HepG2 (cell line): ENCODE measurements around the gene KIAA0930. TPM values are rescaled to one million over a fixed set of nuclear protein-coding genes. Genes with fewer than 3 reads are reported as not detected.

ENCODE experiments used
- ATAC-seq: fragments of 200-7000 bp; cut with Tn5 transposase; 3 replicates; pipeline ENCODE4 v1.9.1; 2020; ENCODE audit warnings: mild to moderate bottlenecking, moderate library complexity
- BruUV-seq: library from RNA; stranded (reverse); fragments of 400-500 nt; replicated peaks from 2 replicates; lab custom pipeline; 2021; lab: Mats Ljungman, UMichigan
- CTCF ChIA-PET: fragments of 300-600 bp; formaldehyde crosslinking; extraction: SDS; loops from one replicate; lab custom pipeline; 2021; ENCODE audit warnings: low total read pairs, inconsistent platforms, low intra/inter-chr PET ratio; lab: Yijun Ruan, JAX
- POLR2A ChIA-PET: fragments of 350-600 bp; sonication (Branson Sonifier 250); formaldehyde crosslinking; loops from one replicate; lab custom pipeline; 2020; ENCODE audit warnings: antibody characterized with exemption, inconsistent platforms; lab: Yijun Ruan, JAX
- DNase-seq: peaks from one replicate; pipeline ENCODE4 v3.0.0-alpha.2; 2015; ENCODE audit warnings: low spot score
- FAIRE-seq: peaks from 3 replicates; lab custom pipeline; 2011; peaks lifted over from hg19 to GRCh38; lab: Jason Lieb, UNC
- H2AFZ ChIP-seq: one replicate; pipeline ENCODE4 v1.6.1; 2011; ENCODE audit warnings: low read length, inconsistent platforms
- H3K27ac ChIP-seq: fragments of 300-600 bp; 3 replicates; pipeline ENCODE4 v1.8.0; 2011; ENCODE audit warnings: mixed run types, mild to moderate bottlenecking, mixed read lengths, low read length, inconsistent platforms; ENCODE audit not compliant: insufficient read depth; ENCODE audit errors: extremely low read length
- H3K27me3 ChIP-seq, 2 experiments: fragments of 200-600 bp in 1 of 2; 2 replicates in 1 of 2; 3 replicates in 1 of 2; pipeline versions ENCODE4 v1.6.0 to v1.8.0; 2011; ENCODE audit warnings: low read length in 2 of 2, mild to moderate bottlenecking in 2 of 2, moderate library complexity in 2 of 2, inconsistent platforms in 1 of 2; ENCODE audit not compliant: insufficient read depth in 2 of 2, control insufficient read depth in 1 of 2
- H3K36me3 ChIP-seq, 2 experiments: fragments of 200-600 bp in 1 of 2; replicated peaks in 1 of 2; 2 replicates in 1 of 2; 3 replicates in 1 of 2; pipeline versions ENCODE4 v1.5.1 to v1.8.0; 2011; ENCODE audit warnings: low read length in 2 of 2, inconsistent platforms in 1 of 2; ENCODE audit not compliant: insufficient read depth in 2 of 2, control insufficient read depth in 1 of 2
- H3K4me1 ChIP-seq: 2 replicates; pipeline ENCODE4 v1.5.1; 2012; ENCODE audit warnings: low read length, inconsistent platforms; ENCODE audit not compliant: insufficient read depth
- H3K4me2 ChIP-seq: 2 replicates; pipeline ENCODE4 v1.6.0; 2011; ENCODE audit warnings: low read depth, low read length, inconsistent platforms
- H3K4me3 ChIP-seq, 3 experiments: fragments of 200-600 bp in 1 of 3; sonication (generic), shearing (Covaris generic) in 1 of 3; replicated peaks in 1 of 3; 2 replicates each; pipeline ENCODE4 v1.5.1; 2011 to 2016; ENCODE audit warnings: low read length in 3 of 3, inconsistent platforms in 2 of 3, low read depth in 2 of 3, mild to moderate bottlenecking in 2 of 3, control low read depth in 1 of 3, mixed read lengths in 1 of 3; ENCODE audit not compliant: insufficient read depth in 1 of 3
- H3K79me2 ChIP-seq: one replicate; pipeline ENCODE4 v1.6.1; 2011; ENCODE audit warnings: low read length, inconsistent platforms; ENCODE audit not compliant: insufficient read depth
- H3K9ac ChIP-seq: 2 replicates; pipeline ENCODE4 v1.6.0; 2011; ENCODE audit warnings: mild to moderate bottlenecking, low read depth, low read length, inconsistent platforms; ENCODE audit not compliant: insufficient read depth
- H3K9me3 ChIP-seq: 2 replicates; pipeline ENCODE4 v1.5.1; 2012; ENCODE audit warnings: mild to moderate bottlenecking, low read length
- H4K20me1 ChIP-seq: 2 replicates; pipeline ENCODE4 v1.6.0; 2011; ENCODE audit warnings: inconsistent platforms, mild to moderate bottlenecking, low read length, moderate library complexity; ENCODE audit not compliant: insufficient read depth
- ASH2L ChIP-seq: fragments of 300-600, 200-600 bp; sonication (generic); IDR thresholded peaks from 2 replicates; pipeline ENCODE4 v1.7.0; 2017; ENCODE audit warnings: low read depth, mild to moderate bottlenecking, moderate library complexity, mixed read lengths, low read length; ENCODE audit not compliant: insufficient read length
- BCL6 ChIP-seq: IDR thresholded peaks from 2 replicates; pipeline ENCODE4 v1.6.1; 2016; ENCODE audit warnings: missing genetic modification reagents, missing compliant biosample characterization
- BHLHE40 ChIP-seq: IDR thresholded peaks from 2 replicates; pipeline ENCODE4 v1.6.1; 2011; ENCODE audit warnings: low read length, improper control_type of control experiment
- CAMTA2 ChIP-seq: sonication (generic); formaldehyde crosslinking; IDR thresholded peaks from 2 replicates; pipeline ENCODE4 v1.4.0; 2020; ENCODE audit warnings: mild to moderate bottlenecking, missing genetic modification reagents, borderline replicate concordance
- CEBPB ChIP-seq: IDR thresholded peaks from 2 replicates; pipeline ENCODE4 v1.6.1; 2011; ENCODE audit warnings: low read depth, low read length, improper control_type of control experiment, borderline replicate concordance
- ETV5 ChIP-seq: IDR thresholded peaks from 2 replicates; pipeline ENCODE4 v1.6.1; 2018; ENCODE audit warnings: missing biosample characterization, missing genetic modification reagents, inconsistent platforms, borderline replicate concordance
- MEIS1 ChIP-seq: sonication (generic); formaldehyde crosslinking; IDR thresholded peaks from 2 replicates; pipeline ENCODE4 v1.9.0; 2021; ENCODE audit warnings: mild to moderate bottlenecking, missing genetic modification reagents, moderate library complexity, borderline replicate concordance
- MXD4 ChIP-seq: IDR thresholded peaks from 2 replicates; pipeline ENCODE4 v1.6.1; 2016; ENCODE audit warnings: mild to moderate bottlenecking, missing biosample characterization, missing genetic modification reagents
- NCOA5 ChIP-seq: sonication (generic); formaldehyde crosslinking; IDR thresholded peaks from 2 replicates; pipeline ENCODE4 v1.4.0; 2020; ENCODE audit warnings: missing genetic modification reagents
- NFIC ChIP-seq: IDR thresholded peaks from 2 replicates; pipeline ENCODE4 v1.6.1; 2012; ENCODE audit warnings: mild to moderate bottlenecking, low read length, inconsistent platforms
- POLR2G ChIP-seq: fragments of 200-400 bp; formaldehyde crosslinking; IDR thresholded peaks from 2 replicates; pipeline ENCODE4 v1.6.1; 2018; ENCODE audit warnings: mild to moderate bottlenecking, low read depth, low read length, moderate library complexity
- SMYD3 ChIP-seq: sonication (generic); formaldehyde crosslinking; IDR thresholded peaks from 2 replicates; pipeline ENCODE4 v1.8.1; 2023; ENCODE audit warnings: mild to moderate bottlenecking, missing genetic modification reagents
- TEAD3 ChIP-seq: optimal IDR thresholded peaks from 2 replicates; pipeline ENCODE3; 2016; ENCODE audit warnings: borderline replicate concordance
- ZNF414 ChIP-seq: sonication (generic); formaldehyde crosslinking; IDR thresholded peaks from 2 replicates; pipeline ENCODE4 v1.5.0; 2020; ENCODE audit warnings: missing genetic modification reagents
- ZNF747 ChIP-seq: sonication (generic); formaldehyde crosslinking; IDR thresholded peaks from 2 replicates; pipeline ENCODE4 v1.8.1; 2023; ENCODE audit warnings: missing genetic modification reagents, mild to moderate bottlenecking, borderline replicate concordance
- WGBS: methylation state at CpG from one replicate; pipeline ENCODE4 v1.1.6; 2017; ENCODE audit warnings: low lambda C conversion rate; 5-methylcytosine and 5-hydroxymethylcytosine counted together
- in situ Hi-C: cut with HindIII; loops from 2 replicates; pipeline ENCODE4 v1.10.0; 2017; ENCODE audit warnings: low pct_unique_long_range_greater_than_20kb; ENCODE audit not compliant: extremely low pct_ligation_motif_present
- intact Hi-C: fragments of 100-400 bp; cut with micrococcal nuclease; formaldehyde crosslinking; loops from one replicate; pipeline ENCODE4 v1.10.0; 2022; ENCODE audit not compliant: unreplicated experiment
- polyA plus RNA-seq, 8 experiments: library from polyadenylated mRNA; depleted of rRNA in 3 of 8; stranded (reverse) in 7 of 8; unstranded in 1 of 8; fragments of >200 nt; fragmentation: Illumina TruSeq in 4 of 8; extraction: Trizol in 4 of 8; gene quantifications; 2 replicates each; pipeline versions ENCODE4 v1.2.1 to v1.2.3, GENCODE V29; 2011 to 2016; ENCODE audit warnings: low read depth in 4 of 8, missing spikeins in 1 of 8, mixed read lengths in 1 of 8; ENCODE audit not compliant: insufficient read depth in 1 of 8
- total RNA-seq, 5 experiments: library from RNA; depleted of rRNA; stranded (reverse); fragments of >200 nt; fragmentation: Illumina TruSeq; extraction: Trizol; gene quantifications; 2 replicates each; pipeline ENCODE4 v1.2.3, GENCODE V29; 2016; ENCODE audit warnings: low read depth in 1 of 5

The KIAA0930 gene
- total and polyA plus RNA-seq, 2 of the 13 experiments (the other 11 are each of a cell fraction or from before 2014, with no cell fraction given), result 27.0 to 38.2 TPM

- TF ChIP-seq ZNF414 (CRISPR knock-in tag) (0 out of 2 replicates have a peak, but pooled peaks have one; percentile 1), BHLHE40 (peak; percentile 48), BCL6 (CRISPR knock-in tag) (peak; percentile 23; the same call in 1 of the 2 replicates), MEIS1 (CRISPR knock-in tag) (no peak), ETV5 (0 out of 2 replicates have a peak, but pooled peaks have one; percentile 3), MXD4 (CRISPR knock-in tag) (0 out of 2 replicates have a peak, but pooled peaks have one; percentile 50), ASH2L (peak; percentile 10)
Measured at GRCh38 chr22:45285263-45286058, 44.8 kb upstream of the KIAA0930 start (continued).

GRCh38 chr22:45284705-45285262 is 44.1 kb upstream of the KIAA0930 start, which contains the start of gene UPK3A:
TSS of gene UPK3A (plus strand) at chr22:45284949. CDS start at chr22:45285014, 65 bp downstream.
- peak within 1 kb of the TSS; percentile 89 for H3K4me2 ChIP-seq

More at GRCh38 chr22:45284705-45285262, 44.1 kb upstream of the KIAA0930 start, which contains the start of gene UPK3A:
- H3K4me3 ChIP-seq, result peak within 1 kb of the TSS; percentile 30 to 63 (median 37); a peak in 5 of 6 replicates
- H4K20me1 ChIP-seq, result no peaks in the 10 kb centered on the region
- no peak for TF ChIP-seq TEAD3 (CRISPR knock-in tag)
- no peak for TF ChIP-seq CAMTA2
- TF ChIP-seq ZNF747, result no peak
- TF ChIP-seq POLR2G, result no peak
- no peak for TF ChIP-seq SMYD3 (CRISPR knock-in tag)
- no peak for TF ChIP-seq NFIC
- no peak for TF ChIP-seq NCOA5 (CRISPR knock-in tag)
- TF ChIP-seq CEBPB, result no peak
- H3K79me2 ChIP-seq, result no peaks in the 10 kb centered on the region
- DNase-seq (no peak), ATAC-seq (no peak), FAIRE-seq (no peak)
- intact Hi-C loops, result no loop called here
- H3K27me3 ChIP-seq, result no peaks in the 10 kb centered on the region
- H3K9me3 ChIP-seq, result no peaks in the 10 kb centered on the region
- peaks cover 75% of the 10 kb centered on the region for H3K4me1 ChIP-seq
- WGBS, result 95% methylated on average over 32 of the region's 46 CpGs
- H3K36me3 ChIP-seq, result no peaks in the 10 kb centered on the region
- ChIA-PET CTCF (interaction anchor here (1.7 kb wide), 1 partner anchor 151 kb away, joined by 7 read pairs; no protein-coding TSS in a partner anchor), POLR2A (interaction anchor here (5.1 kb wide), 1 partner anchor 12 kb away, joined by 73 read pairs; no protein-coding TSS in a partner anchor)
- no peak within 1 kb of the TSS for H2AFZ ChIP-seq
- H3K9ac ChIP-seq, result peak within 1 kb of the TSS; percentile 69
- BruUV-seq, result no TSS peak
- in situ Hi-C loops, result no loop called here
- peak within 1 kb of the TSS; percentile 80 for H3K27ac ChIP-seq
